ENCODE measurements around the gene RAB4A.

The RAB4A gene

DNA sequence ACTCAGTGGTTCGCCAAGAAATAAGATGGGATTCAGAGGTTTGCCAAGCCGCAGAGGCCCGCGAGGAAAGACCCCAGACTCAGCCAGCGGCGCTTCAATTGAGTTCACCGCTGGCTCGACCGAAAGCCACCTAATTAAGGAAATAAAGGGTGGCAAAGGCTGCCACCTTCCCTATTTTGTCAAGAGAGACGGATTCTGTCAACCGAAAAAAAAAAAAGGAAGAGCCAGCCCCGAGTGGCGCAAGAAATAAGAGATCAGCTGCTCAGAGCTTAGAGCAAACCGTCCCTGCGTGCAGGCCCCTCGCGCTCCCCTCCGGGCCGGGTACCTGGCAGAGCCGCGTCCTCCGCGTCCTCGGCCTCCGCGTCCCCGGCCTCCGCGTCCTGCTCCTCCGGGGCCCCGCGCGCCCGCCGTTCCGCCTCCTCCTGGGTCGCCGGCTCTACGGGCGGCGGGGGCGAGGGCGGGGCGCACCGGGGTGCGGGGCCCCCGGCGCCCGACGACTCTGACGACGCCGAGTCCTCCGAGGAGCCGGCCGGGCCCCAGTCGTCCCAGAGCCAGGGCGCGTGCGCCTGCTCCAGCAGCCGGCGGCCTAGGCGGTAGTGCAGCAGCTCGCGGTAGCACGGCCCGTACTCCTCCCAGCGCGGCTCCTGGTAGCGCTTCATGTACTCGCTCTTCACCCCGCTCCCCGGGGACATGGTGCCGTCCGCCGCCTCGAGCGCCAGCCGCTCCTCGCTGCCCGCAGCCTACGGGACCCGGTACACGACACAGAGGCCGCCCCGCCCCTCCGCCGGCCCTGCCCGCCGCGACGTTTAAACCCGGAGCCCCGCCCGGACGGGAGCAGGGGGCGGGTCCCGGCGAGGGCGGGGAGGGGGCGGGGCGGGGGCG is 71.1 kb downstream of the RAB4A start:
- DNase-seq, result no peak

DNA sequence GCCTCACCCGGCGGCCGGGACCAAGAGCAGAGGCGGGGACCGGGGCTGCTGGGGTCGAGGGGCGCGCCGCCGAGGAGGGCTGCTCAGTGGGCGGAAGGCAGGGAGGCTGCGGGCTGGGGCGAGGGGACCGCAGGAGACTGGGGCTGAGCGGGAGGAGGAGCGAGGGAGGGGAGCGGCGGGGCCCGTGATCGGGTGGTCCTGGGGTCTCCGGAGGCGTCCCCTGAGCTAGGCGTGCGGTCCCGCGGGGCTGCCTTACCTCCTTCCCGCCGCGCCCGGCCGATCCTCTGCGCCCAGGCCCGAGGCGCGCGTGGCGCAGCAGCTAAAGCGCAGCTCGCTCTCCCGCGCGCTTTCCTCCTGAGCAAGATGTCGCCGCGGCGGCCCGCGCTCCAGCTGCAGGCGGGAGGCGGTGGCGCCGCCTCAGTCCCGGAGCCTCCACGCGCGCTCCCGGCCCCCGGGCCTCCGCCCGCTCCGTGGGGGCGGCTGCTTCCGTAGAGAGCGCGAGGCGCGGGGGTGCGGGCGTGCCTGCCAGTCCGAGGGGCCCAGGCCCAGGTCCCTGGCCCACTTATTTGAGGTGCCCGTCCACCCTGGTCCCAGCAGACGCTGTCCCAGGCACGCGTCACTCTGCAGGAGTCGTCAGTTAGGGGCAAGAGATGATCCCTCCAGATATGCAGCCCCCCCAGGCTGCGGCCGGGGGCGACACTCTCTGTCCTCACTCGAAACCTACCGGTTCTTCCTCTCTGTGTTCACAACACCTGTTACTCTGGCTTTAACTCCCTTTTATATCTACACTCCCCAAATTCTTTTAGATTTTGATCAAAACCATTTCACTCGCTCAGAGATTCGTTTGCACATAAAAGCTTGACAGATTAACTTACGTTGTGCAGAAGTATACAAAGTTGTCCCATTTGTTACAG is 72.0 kb downstream of the RAB4A start, which contains the start of gene CCSAP:
Gene CCSAP (minus strand): TSS at position 392 of the 914 bp plus-strand sequence. CDS start 582 bp downstream, outside the sequence.
- DNase-seq, result no peak

DNA sequence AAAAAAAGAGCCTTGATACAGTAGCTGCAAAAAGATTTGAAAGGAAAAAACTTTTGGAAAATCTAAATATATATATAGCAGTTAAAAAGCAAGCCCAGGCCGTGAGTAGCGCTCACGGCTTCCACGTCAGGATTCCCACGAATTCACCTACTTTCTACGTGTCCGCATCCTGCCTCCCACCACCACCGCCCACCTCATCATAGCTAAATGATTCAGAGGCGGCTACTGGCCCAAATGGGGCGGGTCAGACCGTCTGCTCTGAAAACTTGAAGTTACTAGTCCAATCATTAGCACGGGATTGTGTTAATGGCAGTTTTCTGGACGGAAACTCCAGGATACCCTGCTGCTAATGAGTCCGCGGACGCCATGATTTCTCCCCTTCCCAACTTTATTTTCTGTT is 73.2 kb downstream of the RAB4A start:
- no peak for DNase-seq

DNA sequence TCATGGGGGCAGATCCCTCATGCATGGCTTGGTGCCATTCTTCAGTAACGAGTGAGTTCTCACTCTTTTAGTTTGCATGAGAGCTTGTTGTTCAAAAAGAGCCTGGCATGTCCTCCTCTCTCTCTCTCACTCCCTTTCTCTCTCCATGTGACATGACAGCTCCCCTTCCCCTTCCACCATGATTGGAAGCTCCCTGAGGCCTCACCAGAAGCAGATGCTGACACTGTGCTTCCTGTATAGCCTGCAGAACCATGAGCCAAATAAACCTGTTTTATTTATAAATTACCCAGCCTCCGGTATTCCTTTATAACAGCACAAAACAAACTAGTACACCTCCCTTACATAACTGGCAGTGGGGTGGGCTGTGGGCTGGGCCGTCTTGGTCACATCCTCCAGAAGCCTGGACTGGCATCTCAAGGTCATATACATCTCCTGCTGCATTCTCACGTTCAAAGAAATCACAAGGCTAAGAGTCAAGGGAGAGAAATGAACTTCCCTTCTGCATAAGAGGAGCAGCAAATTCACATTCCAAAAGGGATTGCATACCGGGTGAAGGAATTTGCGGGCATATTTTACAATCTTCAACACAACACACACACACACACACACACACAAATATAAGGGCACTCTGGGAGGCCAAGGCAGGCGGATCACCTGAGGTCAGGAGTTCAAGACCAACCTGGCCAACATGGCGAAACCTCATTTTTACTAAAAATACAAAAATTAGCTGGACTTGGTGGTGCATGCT is 74.2 kb downstream of the RAB4A start:
- DNase-seq, result no peak

DNA sequence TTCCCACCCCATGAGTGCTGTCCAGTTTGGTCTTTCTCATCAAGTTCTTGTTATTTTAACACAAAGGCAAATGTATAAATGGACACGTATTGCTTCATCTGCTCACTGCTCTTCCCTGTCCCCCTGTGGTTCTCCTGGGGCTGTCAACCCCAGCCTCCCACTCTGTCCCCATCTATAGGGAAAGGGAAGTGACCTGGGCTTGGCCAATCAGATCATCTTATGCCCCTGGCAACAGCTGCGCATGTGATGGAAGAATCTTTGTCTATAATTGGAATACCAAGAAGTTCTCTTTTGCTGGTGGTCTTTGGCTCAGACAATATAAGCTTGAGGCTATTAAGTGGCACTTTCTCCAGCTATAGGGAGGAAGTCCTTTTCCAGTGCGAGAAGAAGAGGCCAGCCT is 76.6 kb downstream of the RAB4A start:
- no peak for DNase-seq

DNA sequence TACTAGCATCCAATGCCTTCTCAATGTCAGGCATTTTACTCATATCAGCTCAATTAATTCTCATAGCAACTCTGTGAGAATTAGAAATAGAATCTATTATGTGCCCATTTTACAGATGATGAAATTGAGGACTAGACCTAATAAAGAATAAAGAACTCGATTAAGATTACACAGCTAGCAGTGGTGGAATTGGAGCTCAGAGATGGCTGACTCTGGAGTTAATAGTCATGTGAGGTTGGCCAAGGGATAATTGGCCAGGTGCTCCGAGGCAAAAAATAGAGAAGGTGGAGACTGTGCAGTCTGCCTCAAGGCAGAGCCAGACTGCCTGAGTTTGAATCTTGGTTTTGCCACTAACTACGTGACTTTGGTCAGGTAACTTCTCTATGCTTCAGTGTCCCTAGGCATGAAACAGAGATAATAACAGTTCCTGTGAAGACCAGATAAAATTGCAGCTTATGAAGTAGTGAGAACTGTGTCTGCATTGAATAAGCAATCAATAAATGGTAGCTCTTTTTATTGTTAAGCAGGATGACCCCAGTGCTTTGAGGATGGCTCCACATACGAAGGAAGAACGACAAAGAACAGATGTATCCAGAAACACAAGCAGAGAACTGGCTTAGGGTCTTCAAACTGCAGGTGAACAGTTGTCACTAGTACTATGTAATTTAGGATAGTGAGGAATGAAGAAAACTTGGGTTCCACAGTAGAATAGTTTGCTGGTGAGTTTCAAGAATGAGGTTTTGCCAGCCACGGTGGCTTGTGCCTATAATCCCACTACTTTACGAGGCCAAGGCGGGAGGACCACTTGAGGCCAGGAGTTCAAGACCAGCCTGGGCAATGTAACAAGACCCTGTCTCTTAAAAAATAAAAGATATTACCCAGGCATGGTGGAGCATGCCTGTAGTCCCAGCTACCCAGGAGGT is 78.8 kb downstream of the RAB4A start:
- DNase-seq, result no peak

DNA sequence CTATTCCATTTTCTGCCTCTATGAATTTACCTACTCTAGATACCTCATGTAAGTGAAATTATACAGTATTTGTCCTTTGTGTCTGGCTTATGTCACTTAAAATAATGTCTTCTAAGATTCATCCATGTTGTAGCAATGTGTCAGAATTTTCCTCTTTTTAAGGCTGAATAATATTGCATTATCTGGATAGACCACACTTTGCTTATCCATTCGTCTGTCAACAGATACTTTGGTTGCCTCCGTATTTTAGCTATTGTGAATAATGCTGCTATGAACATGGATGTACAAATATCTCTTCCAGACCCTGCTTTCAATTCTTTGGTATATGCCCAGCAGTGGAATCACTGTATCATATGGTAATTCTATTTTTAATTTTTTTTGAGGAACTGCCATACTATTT is 82.1 kb downstream of the RAB4A start:
- no peak for DNase-seq

DNA sequence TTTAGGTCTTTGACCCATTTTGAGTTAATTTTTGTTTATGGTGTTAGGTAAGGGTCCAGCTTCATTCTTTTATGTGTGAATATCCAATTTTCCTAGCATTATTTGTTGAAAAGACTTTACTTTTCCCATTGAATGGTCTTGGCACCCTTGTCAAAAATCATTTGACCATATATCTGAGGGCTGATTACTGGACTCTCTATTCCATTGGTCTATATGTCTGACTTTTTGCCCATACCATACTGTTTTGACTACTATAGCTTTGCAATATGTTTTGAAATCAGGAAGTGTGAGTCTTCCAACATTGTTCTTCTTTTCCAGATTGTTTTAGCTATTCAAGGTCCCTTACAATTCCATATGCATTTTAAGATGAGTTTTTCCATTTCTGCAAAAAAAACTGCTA is 83.3 kb downstream of the RAB4A start:
- no peak for DNase-seq
